Activated CD4-positive, alpha-beta memory T cell treated with anti-CD3 and anti-CD28 coated beads, Interleukin-2, amount 10 ng/mL, durations not matched to agents 7 days and 5 days (primary cell): Measurements from ENCODE around the gene NGDN. TPM values are rescaled to one million over a fixed set of nuclear protein-coding genes. Genes with fewer than 3 reads are reported as not detected.
"Not testable (repeated sequence)": the region's sequence is repeated elsewhere in the genome, so short reads cannot be mapped to it uniquely, and the experiment has no call there.

ENCODE experiments used
- CTCF ChIA-PET: fragments of 350-600 bp; sonication (Branson Sonifier 250); formaldehyde crosslinking; loops from one replicate; lab custom pipeline; 2021; ENCODE audit warnings: antibody characterized with exemption, inconsistent platforms; lab: Charles Lee
- POLR2A ChIA-PET: fragments of 350-600 bp; sonication (Branson Sonifier 250); formaldehyde crosslinking; loops from one replicate; lab custom pipeline; 2021; ENCODE audit warnings: antibody characterized with exemption; lab: Charles Lee
- DNase-seq: peaks from one replicate; pipeline ENCODE4 v3.0.0-alpha.2; 2020
- H3K27ac Mint-ChIP-seq: one replicate; pipeline ENCODE4 v1.8.0; 2021; ENCODE audit warnings: mild to moderate bottlenecking, mixed read lengths
- H3K27me3 Mint-ChIP-seq: one replicate; pipeline ENCODE4 v1.8.0; 2021; ENCODE audit warnings: mixed read lengths
- H3K36me3 Mint-ChIP-seq: one replicate; pipeline ENCODE4 v1.8.0; 2021; ENCODE audit warnings: low read depth, mixed read lengths
- H3K4me1 Mint-ChIP-seq: one replicate; pipeline ENCODE4 v1.8.0; 2021; ENCODE audit warnings: mixed read lengths
- H3K4me3 Mint-ChIP-seq: one replicate; pipeline ENCODE4 v1.8.0; 2021; ENCODE audit warnings: mild to moderate bottlenecking, mixed read lengths
- H3K9me3 Mint-ChIP-seq: one replicate; pipeline ENCODE4 v1.8.0; 2021; ENCODE audit warnings: mixed read lengths
- total RNA-seq, 2 experiments: library from RNA; stranded (reverse); gene quantifications; one replicate each; pipeline ENCODE4 v1.2.3, GENCODE V29; 2021

NGDN gene
- 10 to 100 TPM; 34.8 to 39.0 TPM for total RNA-seq

- Mint-ChIP-seq H3K9me3 (no peaks in the 10 kb centered on the region), H3K4me1 (peaks cover 15% of the 10 kb centered on the region), H3K27me3 (no peaks in the 10 kb centered on the region), H3K27ac (no peak within 1 kb of the TSS), H3K36me3 (peaks cover 11% of the 10 kb centered on the region), H3K4me3 (no peak within 1 kb of the TSS)
- ChIA-PET POLR2A (interaction anchor here (0.6 to 1.1 kb wide), 3 partner anchors 15 to 82 kb away, joined by 3 read pairs; no protein-coding TSS in a partner anchor), CTCF (interaction anchor here (1.1 to 1.9 kb wide), 3 partner anchors 9 to 91 kb away, joined by 3 to 5 read pairs (median 4); no protein-coding TSS in a partner anchor)
- peak; percentile 92 for DNase-seq
Observed at GRCh38 chr14:23469127-23469905, at the start of gene NGDN. Gene NGDN (plus strand): TSS chr14:23469703. CDS start chr14:23469716, 13 bp downstream.

GRCh38 chr14:23421594-23421993, 47.9 kb upstream of the NGDN start:
- no peaks in the 10 kb centered on the region for H3K9me3 Mint-ChIP-seq
- no peak overlapping the region for H3K4me3 Mint-ChIP-seq
- peak; percentile 32 for DNase-seq
- no peaks in the 10 kb centered on the region for H3K36me3 Mint-ChIP-seq
- CTCF ChIA-PET = no interaction called here
- peaks cover 20% of the 10 kb centered on the region for H3K4me1 Mint-ChIP-seq
- peak overlapping the region; percentile 14 for H3K27ac Mint-ChIP-seq
- POLR2A ChIA-PET = no interaction called here
- H3K27me3 Mint-ChIP-seq = no peaks in the 10 kb centered on the region

GRCh38 chr14:23423657-23424056, 45.8 kb upstream of the NGDN start:
- H3K4me1 Mint-ChIP-seq = peaks cover 20% of the 10 kb centered on the region
- POLR2A ChIA-PET = interaction anchor here (1.2 kb wide), 1 partner anchor 46 kb away, joined by 3 read pairs; the partner anchor contains the start of gene NGDN
- no peaks in the 10 kb centered on the region for H3K36me3 Mint-ChIP-seq
- H3K27ac Mint-ChIP-seq = no peak overlapping the region
- CTCF ChIA-PET = no interaction called here
- DNase-seq = no peak
- H3K27me3 Mint-ChIP-seq = no peaks in the 10 kb centered on the region
- H3K9me3 Mint-ChIP-seq = no peaks in the 10 kb centered on the region
- no peak overlapping the region for H3K4me3 Mint-ChIP-seq

GRCh38 chr14:23425169-23425568, 44.3 kb upstream of the NGDN start:
- no peak for DNase-seq
- no peak overlapping the region for H3K4me3 Mint-ChIP-seq
- H3K27ac Mint-ChIP-seq = no peak overlapping the region
- H3K36me3 Mint-ChIP-seq = no peaks in the 10 kb centered on the region
- ChIA-PET CTCF (no interaction called here), POLR2A (no interaction called here)
- no peaks in the 10 kb centered on the region for H3K9me3 Mint-ChIP-seq
- no peaks in the 10 kb centered on the region for H3K27me3 Mint-ChIP-seq
- H3K4me1 Mint-ChIP-seq = peaks cover 19% of the 10 kb centered on the region

- POLR2A ChIA-PET, H3K27ac Mint-ChIP-seq, CTCF ChIA-PET, H3K9me3 Mint-ChIP-seq, H3K36me3 Mint-ChIP-seq, DNase-seq, H3K4me3 Mint-ChIP-seq, H3K27me3 Mint-ChIP-seq: not testable (repeated sequence)
- peaks cover 15% of the 10 kb centered on the region for H3K4me1 Mint-ChIP-seq
Observed at GRCh38 chr14:23425798-23426197, 43.7 kb upstream of the NGDN start.

GRCh38 chr14:23428686-23429495, 40.6 kb upstream of the NGDN start:
- H3K27me3 Mint-ChIP-seq = no peaks in the 10 kb centered on the region
- no peak overlapping the region for H3K4me3 Mint-ChIP-seq
- no peaks in the 10 kb centered on the region for H3K4me1 Mint-ChIP-seq
- H3K9me3 Mint-ChIP-seq = no peaks in the 10 kb centered on the region
- no peaks in the 10 kb centered on the region for H3K36me3 Mint-ChIP-seq
- ChIA-PET POLR2A (no interaction called here), CTCF (no interaction called here)
- no peak overlapping the region for H3K27ac Mint-ChIP-seq
- no peak for DNase-seq

- POLR2A ChIA-PET = no interaction called here
- H3K36me3 Mint-ChIP-seq = no peaks in the 10 kb centered on the region
- CTCF ChIA-PET = no interaction called here
- H3K4me1 Mint-ChIP-seq = no peaks in the 10 kb centered on the region
- H3K9me3 Mint-ChIP-seq = no peaks in the 10 kb centered on the region
- H3K27ac Mint-ChIP-seq = no peak overlapping the region
- H3K4me3 Mint-ChIP-seq = no peak overlapping the region
- no peak for DNase-seq
- H3K27me3 Mint-ChIP-seq = peaks cover 6% of the 10 kb centered on the region
Observed at GRCh38 chr14:23430016-23430722, 39.3 kb upstream of the NGDN start.

GRCh38 chr14:23430723-23431085, 38.8 kb upstream of the NGDN start:
- Mint-ChIP-seq H3K36me3 (no peaks in the 10 kb centered on the region), H3K9me3 (no peaks in the 10 kb centered on the region), H3K27ac (no peak overlapping the region), H3K4me3 (no peak overlapping the region), H3K27me3 (peaks cover 6% of the 10 kb centered on the region), H3K4me1 (no peaks in the 10 kb centered on the region)
- ChIA-PET CTCF (no interaction called here), POLR2A (no interaction called here)
- no peak for DNase-seq

- Mint-ChIP-seq H3K27me3 (peaks cover 6% of the 10 kb centered on the region), H3K27ac (no peak overlapping the region), H3K4me1 (no peaks in the 10 kb centered on the region), H3K4me3 (no peak overlapping the region), H3K9me3 (no peaks in the 10 kb centered on the region), H3K36me3 (no peaks in the 10 kb centered on the region)
- no peak for DNase-seq
- CTCF ChIA-PET = no interaction called here
- POLR2A ChIA-PET = no interaction called here
Observed at GRCh38 chr14:23431486-23431885, 38.0 kb upstream of the NGDN start.

- no peaks in the 10 kb centered on the region for H3K4me1 Mint-ChIP-seq
- ChIA-PET POLR2A (no interaction called here), CTCF (no interaction called here)
- H3K27ac Mint-ChIP-seq = no peak overlapping the region
- H3K36me3 Mint-ChIP-seq = no peaks in the 10 kb centered on the region
- DNase-seq = no peak
- no peak overlapping the region for H3K4me3 Mint-ChIP-seq
- no peaks in the 10 kb centered on the region for H3K9me3 Mint-ChIP-seq
- peaks cover 6% of the 10 kb centered on the region for H3K27me3 Mint-ChIP-seq
Observed at GRCh38 chr14:23432102-23432925, 37.2 kb upstream of the NGDN start.

- Mint-ChIP-seq H3K9me3 (no peaks in the 10 kb centered on the region), H3K4me1 (no peaks in the 10 kb centered on the region), H3K36me3 (no peaks in the 10 kb centered on the region), H3K4me3 (no peak overlapping the region), H3K27ac (no peak overlapping the region), H3K27me3 (peaks cover 6% of the 10 kb centered on the region)
- no peak for DNase-seq
- POLR2A ChIA-PET = no interaction called here
- CTCF ChIA-PET = no interaction called here
Observed at GRCh38 chr14:23432946-23433345, 36.6 kb upstream of the NGDN start.

- no peak for DNase-seq
- CTCF ChIA-PET = no interaction called here
- Mint-ChIP-seq H3K27me3 (peaks cover 6% of the 10 kb centered on the region), H3K36me3 (no peaks in the 10 kb centered on the region), H3K4me1 (no peaks in the 10 kb centered on the region), H3K9me3 (no peaks in the 10 kb centered on the region), H3K27ac (no peak overlapping the region), H3K4me3 (no peak overlapping the region)
- POLR2A ChIA-PET = no interaction called here
Observed at GRCh38 chr14:23433457-23433856, 36.0 kb upstream of the NGDN start.
